Pons (tissue), 1 donor: Measurements from ENCODE around the gene GPR84.
"Not testable (repeated sequence)": the region's sequence is repeated elsewhere in the genome, so short reads cannot be mapped to it uniquely, and the experiment has no call there.

Experiments
- DNase-seq: peaks from one replicate; pipeline ENCODE4 v3.0.0-alpha.2; 2016; ENCODE audit warnings: low spot score

GPR84 gene

GRCh38 chr12:54356228-54356627 is 8.1 kb downstream of the GPR84 start:
- DNase-seq, result no peak

GRCh38 chr12:54355104-54355815 is 9.0 kb downstream of the GPR84 start:
- no peak for DNase-seq

- DNase-seq, result not testable (repeated sequence)
Observed at GRCh38 chr12:54354271-54354670, 10.0 kb downstream of the GPR84 start.

DNA sequence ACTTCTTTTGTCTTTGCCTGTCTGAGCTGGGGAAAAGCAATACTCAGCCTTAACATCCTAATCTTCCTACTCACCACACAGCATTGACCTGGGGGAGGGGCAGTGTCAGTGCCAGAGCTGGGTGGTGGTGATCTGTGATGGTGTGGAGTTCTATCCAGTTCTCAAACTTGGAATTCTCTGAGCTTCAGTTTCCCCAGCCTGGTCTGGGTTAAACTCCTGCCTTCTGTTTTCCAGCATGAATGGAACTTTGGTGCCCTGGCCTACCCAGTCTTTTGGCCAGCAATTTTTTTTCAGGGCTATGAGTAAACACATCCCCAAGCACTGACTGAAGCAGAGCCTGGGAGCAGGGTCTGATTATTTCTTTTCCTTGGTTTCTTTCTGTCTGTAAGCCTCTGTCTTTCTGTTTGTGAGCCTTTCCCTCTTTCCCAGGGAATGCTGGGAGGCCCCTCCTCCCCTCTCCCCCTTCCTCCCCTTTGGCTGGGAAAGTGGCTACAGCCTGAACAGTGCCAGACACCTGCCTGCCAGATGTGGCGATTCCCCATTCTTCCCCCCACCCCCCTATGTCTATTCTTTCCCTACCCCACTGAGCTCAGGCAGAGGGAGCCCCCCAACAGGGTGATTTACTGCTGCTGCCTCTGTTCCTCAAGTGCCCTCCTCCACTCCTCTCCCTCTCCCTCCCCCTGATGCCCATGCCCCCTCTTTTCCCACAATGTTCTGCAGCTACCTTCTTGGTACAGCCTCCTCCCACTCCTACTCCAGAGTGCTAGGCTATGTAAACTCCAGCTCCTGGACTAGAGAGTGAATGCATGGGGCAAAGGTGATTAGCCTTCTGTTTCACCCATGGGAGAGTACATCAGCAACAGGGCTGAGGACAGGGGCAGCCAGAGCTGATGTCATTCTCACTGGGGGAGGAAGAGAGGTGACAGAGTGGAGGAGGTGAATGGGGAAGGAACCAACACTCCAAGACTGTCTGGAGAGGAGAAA is 11.1 kb downstream of the GPR84 start:
- DNase-seq, result peak; percentile 61

DNA sequence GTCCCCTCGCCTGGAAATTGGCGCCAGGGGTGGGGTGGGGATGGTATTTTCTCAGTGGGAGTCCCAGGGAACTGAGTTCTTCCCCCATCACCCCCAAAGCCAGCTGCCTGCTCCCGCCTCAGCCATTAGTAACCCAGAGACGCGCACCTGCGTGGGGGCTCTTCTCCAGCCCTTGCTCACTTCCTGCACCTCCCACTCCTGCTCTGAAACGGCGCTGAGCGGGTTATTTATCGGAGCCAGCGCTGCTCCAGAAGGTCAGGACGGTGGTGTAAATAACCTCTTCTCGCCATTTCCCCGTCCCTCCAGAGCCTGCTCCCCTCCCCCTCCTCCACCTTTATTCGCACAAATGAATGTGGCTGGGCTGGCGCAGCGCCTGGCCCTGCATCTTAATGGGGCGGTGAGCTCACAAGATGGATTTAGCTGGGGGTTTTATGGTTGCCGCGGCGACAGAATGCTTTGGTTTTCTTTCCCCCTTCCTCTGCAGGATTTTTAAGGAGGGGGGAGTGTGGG is 12.2 kb downstream of the GPR84 start:
- DNase-seq, result peak; percentile 81

- DNase-seq, result no peak
Observed at GRCh38 chr12:54351341-54351740, 12.9 kb downstream of the GPR84 start.

- DNase-seq, result no peak
Observed at GRCh38 chr12:54350743-54351142, 13.5 kb downstream of the GPR84 start.

- no peak for DNase-seq
Observed at GRCh38 chr12:54349679-54350078, 14.6 kb downstream of the GPR84 start.

- no peak for DNase-seq
Observed at GRCh38 chr12:54349036-54349435, 15.2 kb downstream of the GPR84 start.

GRCh38 chr12:54341378-54342300 is 22.6 kb downstream of the GPR84 start:
- DNase-seq, result no peak

GRCh38 chr12:54340846-54341245 is 23.4 kb downstream of the GPR84 start:
- no peak for DNase-seq

DNA sequence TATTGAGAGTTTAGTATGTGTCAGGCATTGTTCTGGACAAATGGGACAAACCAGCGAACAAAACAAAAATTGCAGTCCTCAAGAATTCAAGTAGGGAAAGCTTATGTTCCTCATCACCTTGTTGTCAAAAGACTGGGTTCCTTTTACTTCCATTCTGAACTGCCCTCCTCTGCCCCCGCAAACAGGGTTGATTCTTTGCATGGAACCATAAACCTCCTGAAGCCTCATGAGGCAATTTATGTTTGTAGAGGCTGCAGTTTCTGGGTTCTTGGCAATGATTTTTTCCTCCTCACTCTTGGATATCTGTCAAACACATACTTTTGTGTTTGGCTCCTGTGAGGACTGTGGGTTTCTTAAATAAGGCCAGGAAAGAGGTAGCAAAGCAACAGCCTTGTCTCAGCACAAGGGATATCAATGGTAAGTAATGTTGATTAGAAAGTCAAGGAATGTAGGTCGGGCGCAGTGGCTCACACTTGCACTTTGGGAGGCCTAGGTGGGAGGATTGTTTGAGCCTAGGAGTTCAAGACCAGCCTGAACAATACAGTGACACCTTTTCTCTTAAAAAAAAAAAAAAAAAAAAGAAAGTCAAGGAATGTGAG is 25.5 kb downstream of the GPR84 start:
- no peak for DNase-seq

DNA sequence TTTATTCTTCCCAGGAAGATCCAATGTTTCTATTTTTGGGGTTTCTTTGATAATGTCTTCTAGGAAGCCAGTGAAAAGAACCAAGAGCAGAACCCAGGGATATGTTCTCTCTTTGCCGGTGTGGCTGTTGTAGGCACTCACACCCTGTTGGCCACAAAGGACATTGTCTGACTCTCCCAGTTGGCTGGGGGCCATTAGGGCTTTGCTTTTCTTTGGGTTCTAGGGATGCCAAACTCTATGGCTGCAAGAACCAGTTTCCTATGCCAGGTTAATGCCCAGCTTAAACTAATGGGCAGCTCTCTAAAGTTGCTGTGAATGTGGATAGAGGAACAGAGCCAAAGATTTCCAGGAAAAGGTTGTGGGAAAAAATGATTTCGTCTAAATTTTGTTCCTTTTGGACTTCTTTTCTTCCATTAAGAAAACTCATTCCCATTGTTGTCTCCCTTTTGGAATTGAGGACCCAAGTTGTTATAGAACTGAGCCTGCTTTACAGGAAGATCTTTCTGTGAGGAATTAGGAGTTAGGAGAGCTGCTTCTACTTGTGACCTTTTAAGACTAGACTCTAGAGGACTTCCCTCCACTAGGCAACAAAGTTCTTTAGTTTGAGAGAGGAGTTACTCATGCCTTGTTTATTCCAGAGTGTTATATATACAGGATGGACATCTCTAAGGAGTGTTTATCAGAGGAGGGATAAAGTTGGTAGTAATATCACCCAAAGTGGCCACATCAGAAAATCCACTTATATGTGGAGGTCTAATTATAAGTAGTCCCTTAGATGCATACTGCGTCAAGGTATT is 26.2 kb downstream of the GPR84 start:
- peak; percentile 59 for DNase-seq

DNA sequence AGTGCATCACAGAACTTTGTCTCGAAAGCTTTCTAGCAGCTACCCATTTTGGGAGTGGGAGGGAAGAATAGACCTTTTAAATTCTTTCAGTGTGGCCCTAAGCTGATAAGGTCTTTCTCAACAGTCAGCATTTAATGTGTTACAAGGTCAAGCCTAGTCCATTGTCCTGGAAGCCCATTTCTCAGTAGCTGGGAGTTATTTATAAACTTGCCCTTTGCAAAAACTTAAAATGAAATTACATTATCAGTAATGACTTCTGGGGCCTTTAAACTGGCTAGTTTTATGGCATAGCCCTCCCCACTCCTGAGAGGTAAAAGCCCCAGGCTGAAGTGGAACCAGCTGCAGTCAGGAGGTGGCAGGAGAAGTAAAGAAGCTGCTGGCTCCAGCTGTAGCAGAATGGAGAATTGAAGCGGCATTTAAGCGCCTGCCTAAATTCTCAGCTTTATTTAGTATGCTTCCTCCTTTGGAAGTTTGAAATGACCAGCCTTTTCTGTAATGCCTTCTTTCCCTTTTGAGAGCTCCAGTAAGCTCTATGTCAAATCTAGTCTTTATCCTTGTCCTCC is 26.9 kb downstream of the GPR84 start:
- peak; percentile 66 for DNase-seq

GRCh38 chr12:54333420-54334034 is 30.8 kb downstream of the GPR84 start:
- no peak for DNase-seq

GRCh38 chr12:54331461-54331860 is 32.8 kb downstream of the GPR84 start:
- DNase-seq, result no peak

GRCh38 chr12:54330442-54330841 is 33.8 kb downstream of the GPR84 start:
- no peak for DNase-seq

- DNase-seq, result no peak
Observed at GRCh38 chr12:54329759-54330158, 34.5 kb downstream of the GPR84 start.

DNA sequence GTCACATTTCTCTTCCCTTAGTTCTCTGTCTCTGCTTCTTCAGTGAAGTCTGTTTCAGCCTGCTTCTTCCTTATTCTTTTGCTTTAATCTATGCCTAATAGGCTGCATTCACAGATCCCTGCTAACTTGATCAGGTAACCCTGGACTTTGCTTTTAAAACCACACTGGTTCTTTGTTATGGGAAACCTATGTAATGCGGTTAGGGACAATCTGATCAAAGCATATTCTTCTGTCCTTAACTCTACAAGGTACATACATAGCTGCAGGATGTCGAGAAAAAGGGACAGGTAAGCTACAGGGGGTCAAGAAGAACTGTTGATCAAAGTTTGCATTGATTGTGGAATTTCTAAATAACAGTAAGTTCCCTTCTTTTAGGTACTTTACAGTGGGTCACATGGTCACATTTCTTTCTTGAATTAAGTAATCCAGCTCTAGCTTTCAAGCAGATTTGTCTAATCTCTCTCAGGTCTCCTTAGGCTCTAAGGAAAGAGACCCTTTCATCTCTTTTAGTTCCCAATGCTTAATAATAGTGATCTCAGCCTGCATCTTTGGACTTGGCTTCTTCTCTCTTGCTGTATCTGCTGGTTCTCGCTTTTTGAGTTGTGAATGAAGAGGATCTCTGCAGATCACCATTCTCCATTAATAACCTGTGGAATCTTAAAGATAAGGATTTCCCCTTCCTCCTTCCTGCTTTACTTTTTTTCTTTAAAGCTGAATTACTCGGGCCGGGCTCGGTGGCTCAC is 35.5 kb downstream of the GPR84 start:
- DNase-seq, result no peak
